WTC11 (cell line): ENCODE results near the gene DPEP2.

Experiments
- ELF4 ChIP-seq: sonication (generic); formaldehyde crosslinking; IDR thresholded peaks from 2 replicates; pipeline ENCODE4 v1.8.1; 2022; ENCODE audit warnings: low read depth, mild to moderate bottlenecking, moderate library complexity, missing genetic modification reagents
- TF ChIP-seq, protein P1 (sequence below): fragments of 200-600 bp; IDR thresholded peaks from 2 replicates; pipeline ENCODE4 v1.8.0; 2022; ENCODE audit warnings: antibody characterized with exemption
- TF ChIP-seq, protein P2 (sequence below): sonication (generic); formaldehyde crosslinking; IDR thresholded peaks from 2 replicates; pipeline ENCODE4 v1.8.0; 2022; ENCODE audit warnings: mild to moderate bottlenecking, missing genetic modification reagents

DNA sequence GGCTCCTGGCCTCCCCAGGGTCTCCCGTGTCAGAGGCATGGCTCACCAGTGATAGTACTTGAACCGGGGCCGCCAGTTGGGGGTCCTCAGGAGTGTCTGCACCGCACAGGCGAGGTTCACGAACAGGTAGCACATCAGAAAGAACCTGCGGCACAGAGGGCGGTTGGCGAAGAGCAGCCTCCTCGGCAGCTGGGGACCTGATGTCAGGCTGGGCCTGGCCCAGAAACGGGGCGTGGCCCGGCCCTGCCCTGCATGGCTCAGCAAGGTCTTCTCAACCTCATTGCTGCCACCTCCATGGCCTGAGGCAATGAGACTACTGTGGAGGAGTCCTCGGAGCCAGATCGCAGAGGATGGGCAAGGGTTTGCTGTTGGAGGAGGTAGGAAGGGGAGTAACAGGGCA is 51.3 kb downstream of the DPEP2 start:
- TF ChIP-seq, protein P1, sequence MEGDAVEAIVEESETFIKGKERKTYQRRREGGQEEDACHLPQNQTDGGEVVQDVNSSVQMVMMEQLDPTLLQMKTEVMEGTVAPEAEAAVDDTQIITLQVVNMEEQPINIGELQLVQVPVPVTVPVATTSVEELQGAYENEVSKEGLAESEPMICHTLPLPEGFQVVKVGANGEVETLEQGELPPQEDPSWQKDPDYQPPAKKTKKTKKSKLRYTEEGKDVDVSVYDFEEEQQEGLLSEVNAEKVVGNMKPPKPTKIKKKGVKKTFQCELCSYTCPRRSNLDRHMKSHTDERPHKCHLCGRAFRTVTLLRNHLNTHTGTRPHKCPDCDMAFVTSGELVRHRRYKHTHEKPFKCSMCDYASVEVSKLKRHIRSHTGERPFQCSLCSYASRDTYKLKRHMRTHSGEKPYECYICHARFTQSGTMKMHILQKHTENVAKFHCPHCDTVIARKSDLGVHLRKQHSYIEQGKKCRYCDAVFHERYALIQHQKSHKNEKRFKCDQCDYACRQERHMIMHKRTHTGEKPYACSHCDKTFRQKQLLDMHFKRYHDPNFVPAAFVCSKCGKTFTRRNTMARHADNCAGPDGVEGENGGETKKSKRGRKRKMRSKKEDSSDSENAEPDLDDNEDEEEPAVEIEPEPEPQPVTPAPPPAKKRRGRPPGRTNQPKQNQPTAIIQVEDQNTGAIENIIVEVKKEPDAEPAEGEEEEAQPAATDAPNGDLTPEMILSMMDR = no peak
- TF ChIP-seq, protein P2, sequence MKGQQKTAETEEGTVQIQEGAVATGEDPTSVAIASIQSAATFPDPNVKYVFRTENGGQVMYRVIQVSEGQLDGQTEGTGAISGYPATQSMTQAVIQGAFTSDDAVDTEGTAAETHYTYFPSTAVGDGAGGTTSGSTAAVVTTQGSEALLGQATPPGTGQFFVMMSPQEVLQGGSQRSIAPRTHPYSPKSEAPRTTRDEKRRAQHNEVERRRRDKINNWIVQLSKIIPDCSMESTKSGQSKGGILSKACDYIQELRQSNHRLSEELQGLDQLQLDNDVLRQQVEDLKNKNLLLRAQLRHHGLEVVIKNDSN (CRISPR knock-in tag) = no peak
- no peak for TF ChIP-seq ELF4 (CRISPR knock-in tag)
